NCI-H2196 treated with DMSO at 0.1 percent for 48 hours (cell line): Measurements from ENCODE around the gene FNBP1.
"Not testable (repeated sequence)": the region's sequence is repeated elsewhere in the genome, so short reads cannot be mapped to it uniquely, and the experiment has no call there.

ENCODE experiments used
- DNase-seq: peaks from one replicate; lab custom pipeline; 2025; ENCODE audit not compliant: unreplicated experiment; lab: John Stamatoyannopoulos, UW

Gene FNBP1

DNA sequence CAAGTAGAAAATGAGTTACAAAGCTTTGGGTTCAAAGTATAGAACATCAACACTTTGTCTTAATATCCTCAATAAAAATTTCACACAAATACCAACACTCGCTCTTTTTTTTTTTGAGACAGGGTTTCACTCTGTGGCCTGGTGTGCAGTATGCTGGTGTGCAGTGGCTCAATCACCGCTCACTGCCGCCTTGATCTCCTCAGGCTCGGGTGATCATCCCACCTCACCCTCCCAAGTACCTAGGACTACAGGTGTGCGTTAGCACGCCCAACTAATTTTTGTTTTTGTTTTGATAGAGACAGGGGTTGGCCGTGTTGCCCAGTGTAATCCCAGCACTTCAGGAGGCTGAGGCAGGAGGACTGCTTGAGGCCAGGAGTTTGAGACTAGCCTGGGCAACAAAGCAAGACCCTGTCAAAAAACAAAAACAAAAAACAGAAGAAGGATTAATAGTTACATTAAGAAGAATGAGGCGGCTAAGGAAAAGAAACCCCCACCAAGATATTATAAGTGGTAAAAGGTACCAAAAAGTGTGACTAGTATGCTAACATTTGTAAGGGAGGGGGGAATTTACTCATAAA is 20.3 kb downstream of the FNBP1 start:
- no peak for DNase-seq

DNA sequence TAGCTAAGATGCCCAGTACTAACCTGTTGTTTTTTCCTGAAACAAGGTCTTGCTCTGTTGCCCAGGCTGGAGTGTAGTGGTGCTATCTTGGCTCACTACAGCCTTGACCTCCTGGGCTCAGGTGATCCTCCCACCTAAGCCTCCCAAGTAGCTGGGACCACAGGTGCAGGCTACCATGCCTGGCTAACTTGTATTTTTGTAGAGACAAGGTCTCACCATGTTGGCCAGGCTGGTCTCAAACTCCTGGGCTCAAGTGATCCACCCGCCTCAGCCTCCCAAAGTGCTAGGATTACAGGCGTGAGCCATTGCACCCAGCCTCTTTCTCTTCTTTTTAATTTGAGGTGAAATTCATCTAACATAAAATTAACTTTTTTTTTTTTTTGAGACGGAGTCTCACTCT is 21.1 kb downstream of the FNBP1 start:
- not testable (repeated sequence) for DNase-seq

DNA sequence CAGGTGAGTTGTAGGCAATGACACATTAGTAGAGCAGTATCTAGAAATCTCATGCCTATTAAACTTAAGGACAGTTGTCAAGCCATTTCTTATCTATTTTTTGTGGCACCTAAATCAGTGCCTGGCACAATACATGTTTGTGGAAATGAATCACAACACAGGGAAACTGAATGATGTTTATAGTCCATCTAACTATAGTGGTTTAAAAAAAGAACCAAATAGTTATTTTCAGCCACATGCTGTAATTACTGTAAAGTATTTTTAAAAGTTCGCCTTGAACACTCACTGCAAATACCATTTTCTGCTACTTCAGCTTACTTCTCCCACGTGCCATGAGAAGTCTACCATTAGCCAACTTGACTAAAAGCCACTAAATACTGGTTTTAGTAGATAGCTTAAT is 21.9 kb downstream of the FNBP1 start:
- no peak for DNase-seq

DNA sequence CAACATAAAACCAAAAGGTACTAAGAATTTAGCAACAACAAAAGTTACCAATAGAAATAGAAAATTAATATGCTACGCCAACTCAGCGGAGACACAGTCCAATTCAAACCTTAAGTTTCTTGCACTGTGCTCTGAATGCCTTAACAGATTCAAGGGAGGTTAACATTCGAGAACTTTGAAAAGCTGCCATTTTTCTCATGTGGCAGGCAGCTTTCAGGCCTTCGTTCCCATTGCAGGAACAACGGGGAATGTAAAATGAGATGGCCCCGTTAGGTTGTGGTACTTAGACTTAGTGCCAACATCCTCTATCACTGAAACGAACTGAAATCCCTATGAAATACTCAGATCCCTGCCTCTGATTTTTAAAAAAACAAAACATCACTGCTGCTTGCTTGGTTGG is 22.4 kb downstream of the FNBP1 start:
- DNase-seq, result no peak

DNA sequence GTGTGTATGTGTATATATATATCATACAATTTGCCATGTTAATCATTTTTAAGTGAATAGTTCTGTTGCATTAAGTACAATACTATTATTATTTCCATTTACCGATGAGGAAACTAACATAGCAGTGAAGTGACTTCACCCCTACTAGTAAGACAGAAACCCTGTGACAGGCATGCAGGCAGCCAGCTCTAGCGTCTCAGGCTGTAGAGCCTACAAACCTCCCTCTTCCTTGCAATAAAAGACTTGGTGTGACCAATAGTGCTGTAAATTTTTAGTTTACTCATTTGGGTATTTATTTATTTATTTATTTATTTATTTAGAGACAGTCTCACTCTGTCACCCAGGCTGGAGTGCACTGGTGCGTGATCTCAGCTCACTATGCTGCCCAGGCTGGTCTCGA is 24.7 kb downstream of the FNBP1 start:
- no peak for DNase-seq

DNA sequence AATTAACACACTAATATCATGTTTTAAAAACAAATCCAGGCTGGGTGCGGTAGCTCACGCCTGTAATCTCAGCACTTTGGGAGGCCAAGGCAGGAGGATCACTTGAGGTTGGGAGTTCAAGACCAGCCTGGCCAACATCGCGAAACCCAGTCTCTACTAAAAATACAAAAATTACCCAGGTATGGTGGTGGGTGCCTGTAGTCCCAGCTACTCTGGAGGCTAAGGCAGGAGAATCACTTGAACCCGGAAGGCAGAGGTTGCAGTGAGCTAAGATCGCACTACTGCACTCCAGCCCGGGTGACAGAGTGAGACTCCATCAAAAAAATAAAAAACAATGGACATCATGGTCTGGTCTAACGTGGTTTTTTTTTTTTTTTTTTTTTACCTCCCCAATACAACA is 25.5 kb downstream of the FNBP1 start:
- DNase-seq, result not testable (repeated sequence)

DNA sequence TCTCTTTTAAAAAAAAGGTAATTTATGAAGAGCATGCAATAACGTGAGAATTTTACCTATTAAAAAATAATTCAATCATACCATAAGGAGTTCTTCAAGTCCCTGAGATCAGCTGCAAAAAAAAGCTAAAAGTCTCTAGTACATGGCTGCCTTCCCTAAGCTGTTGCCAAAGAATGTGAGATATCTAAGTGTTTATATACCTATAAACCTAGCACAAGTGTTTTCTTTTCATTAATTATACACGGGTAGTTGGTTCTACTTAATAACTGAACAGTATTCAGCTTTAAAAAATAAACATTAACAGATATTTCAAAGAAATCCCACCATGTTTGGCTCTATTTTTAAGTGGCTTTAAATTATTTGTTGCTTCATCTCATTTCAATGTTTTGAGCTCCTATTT is 25.9 kb downstream of the FNBP1 start:
- no peak for DNase-seq

DNA sequence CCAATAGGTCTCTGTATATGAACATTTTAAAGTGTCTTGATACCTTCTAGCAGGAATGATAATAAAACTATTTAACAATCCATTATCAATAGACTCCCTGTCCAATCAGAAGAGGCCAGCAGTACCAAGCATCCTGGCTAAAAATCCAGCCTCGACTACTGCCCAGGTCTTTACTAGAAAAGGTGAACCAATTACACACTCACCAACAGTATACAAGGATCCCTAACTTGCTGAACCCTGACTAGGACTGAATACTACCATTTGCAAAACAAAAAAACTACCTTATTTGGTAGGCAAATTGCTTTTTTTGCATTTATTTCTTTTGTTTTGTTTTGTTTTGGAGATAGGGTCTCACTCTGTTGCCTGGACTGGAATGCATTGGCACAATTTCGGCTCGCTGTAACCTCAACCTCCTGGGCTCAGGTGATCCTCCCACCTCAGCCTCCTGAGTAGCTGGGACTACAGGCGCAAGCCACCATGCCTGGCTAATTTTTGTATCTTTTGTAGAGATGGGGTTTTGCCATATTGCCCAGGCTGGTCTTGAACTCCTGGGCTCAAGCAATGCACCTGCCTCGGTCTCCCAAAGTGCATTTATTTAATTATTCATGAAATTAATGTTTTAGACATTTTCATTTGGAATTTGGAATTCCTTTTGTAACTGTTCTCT is 27.5 kb downstream of the FNBP1 start:
- DNase-seq, result no peak

DNA sequence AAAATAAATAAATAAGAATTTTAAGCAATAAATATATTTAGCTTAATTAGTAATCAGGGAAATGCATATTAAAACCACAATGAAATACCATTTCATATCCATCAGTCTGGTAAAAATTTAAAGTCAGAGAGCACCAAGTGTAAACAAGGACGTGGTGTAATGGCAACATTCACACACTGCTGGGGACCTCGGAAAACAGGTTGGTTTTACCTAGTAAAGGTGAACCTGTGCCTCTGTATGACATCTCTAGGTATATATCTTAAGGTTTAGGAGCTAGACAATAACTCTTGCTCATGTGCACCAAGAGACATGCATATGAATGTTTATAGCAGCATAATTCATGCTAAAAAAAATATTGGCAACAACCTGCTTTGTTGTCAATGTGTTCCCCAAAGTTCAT is 29.7 kb downstream of the FNBP1 start:
- DNase-seq, result no peak

DNA sequence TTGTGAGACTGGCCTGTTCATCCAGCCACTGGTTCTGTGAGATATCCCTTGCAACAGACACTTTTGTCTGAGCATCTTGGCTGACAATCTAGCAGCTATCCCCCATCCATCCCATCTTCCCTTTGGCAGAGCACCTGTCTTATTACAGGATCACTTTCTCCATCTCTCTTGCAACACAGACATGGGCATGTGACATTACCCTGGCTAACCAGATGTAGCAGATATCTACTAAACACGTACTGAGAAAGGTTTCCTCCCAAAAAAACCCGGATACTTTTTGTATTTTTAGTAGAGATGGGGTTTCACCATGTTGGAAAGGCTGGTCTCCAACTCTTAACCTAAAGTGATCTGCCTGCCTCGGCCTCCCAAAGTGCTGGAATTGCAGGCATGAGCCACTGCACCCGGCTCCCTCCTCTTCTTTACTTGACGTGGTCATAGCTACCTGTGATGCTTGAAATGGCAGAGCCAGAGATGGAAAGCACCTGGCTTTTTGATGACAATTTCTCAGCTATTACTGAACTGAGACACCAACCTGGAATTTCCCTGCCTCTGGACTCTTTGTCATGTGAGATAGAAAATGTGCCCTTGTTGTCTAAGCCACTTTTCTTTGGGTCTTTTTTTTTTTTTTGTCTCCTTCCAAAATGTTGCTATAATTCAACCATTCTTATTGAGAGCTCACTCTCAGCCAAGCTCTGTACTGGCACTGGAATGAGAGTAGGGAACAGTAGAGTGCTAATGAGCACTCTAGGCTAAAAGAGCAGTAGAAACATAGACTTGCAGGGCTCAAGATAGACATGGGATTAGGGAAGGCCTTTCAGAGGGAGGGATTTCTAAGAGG is 32.6 kb downstream of the FNBP1 start:
- DNase-seq, result no peak

DNA sequence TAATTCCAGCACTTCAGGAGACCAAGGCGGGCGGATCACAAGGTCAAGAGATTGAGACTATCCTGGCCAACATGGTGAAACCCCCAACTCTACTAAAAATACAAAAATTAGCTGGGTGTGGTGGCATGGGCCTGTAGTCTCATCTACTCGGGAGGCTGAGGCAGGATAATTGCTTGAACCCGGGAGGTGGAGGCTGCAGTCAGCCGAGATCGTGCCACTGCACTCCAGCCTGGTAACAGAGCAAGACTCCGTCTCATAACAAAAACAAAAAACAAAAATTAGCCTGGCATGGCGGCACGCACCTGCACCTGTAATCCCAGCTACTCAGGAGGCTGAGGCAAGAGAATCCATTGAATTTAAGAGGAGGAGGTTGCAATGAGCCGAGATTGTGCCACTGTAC is 33.4 kb downstream of the FNBP1 start:
- DNase-seq, result not testable (repeated sequence)

DNA sequence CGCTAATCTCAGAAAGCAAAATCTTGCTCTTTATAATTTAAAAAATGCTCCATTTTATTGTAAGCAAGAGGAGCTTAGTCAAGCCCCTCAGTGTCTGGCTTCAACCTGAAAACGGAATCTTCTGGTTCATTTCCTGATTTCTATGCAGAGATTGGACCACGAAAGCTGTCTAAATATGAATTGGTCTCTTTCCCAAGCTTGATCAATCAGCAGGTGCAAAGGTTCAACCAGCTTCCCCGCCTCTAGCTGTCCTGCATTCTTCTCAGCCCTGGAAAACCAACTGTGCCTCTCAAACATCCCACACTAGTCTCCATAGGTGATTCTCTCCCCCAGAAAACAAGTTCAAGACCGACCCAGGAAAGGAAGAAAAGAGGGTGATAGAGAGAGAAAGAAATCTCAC is 34.5 kb downstream of the FNBP1 start:
- no peak for DNase-seq

DNA sequence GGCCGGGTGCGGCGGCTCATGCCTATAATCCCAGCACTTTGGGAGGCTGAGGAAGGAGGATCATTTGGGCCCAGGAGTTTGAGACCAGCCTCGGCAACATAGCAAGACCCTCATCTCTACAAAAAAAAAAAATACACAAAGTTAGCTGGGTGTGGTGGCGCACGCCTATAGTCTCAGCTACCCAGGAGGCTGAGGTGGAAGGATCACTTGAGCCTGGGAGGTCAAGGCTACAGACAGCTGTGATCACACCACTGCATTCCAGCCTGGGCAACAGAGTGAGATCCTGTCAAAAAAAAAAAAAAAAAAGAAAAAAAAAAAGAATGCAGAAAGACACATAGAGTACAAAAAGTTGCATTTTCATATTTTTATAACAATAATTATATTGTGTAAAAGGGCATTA is 36.0 kb downstream of the FNBP1 start:
- not testable (repeated sequence) for DNase-seq

DNA sequence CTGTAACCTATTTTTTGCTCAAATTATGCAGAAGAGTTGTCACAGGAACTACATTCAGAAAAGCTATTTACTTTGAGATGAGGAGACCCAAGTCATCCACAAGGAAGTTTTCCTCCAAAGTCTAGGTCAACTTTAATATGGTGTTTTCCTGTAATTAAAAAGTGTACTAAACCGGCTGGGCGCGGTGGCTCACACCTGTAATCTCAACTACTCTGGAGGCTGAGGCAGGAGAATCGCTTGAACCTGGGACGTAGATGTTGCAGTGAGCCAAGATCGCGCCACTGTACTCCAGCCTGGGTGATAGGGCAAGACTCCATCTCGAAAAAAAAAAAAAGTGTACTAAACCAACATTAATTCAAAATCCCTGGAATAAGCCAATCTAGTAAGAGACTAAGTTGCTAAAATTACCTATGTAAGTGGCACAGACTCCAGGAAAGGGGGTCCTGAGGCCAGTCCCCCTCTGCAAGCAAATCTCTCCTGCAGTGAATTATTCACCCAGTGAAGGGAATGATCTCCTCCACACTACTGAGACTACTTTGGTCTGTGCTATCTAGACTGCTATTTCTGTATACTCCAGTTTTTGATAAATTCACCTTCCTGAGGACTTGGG is 38.9 kb downstream of the FNBP1 start:
- no peak for DNase-seq

DNA sequence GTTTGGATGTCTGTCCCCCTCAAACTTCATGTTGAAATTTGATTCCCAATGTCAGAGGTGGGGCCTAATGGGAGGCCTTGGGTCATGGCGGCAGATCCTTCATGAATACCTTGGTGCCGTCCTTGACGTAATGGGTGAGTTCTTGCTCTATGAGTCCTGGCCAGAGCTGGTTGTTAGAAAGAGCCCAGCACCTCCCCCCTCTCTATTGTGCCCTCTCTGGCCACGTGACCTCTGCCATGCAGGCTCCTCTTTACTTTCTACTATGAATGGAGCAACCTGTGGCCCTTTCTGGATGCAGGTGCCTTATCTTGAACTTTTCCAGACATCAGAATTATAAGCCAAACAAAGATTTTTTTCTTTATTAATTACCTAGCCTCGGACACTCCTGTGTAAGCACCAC is 40.7 kb downstream of the FNBP1 start:
- DNase-seq, result no peak

DNA sequence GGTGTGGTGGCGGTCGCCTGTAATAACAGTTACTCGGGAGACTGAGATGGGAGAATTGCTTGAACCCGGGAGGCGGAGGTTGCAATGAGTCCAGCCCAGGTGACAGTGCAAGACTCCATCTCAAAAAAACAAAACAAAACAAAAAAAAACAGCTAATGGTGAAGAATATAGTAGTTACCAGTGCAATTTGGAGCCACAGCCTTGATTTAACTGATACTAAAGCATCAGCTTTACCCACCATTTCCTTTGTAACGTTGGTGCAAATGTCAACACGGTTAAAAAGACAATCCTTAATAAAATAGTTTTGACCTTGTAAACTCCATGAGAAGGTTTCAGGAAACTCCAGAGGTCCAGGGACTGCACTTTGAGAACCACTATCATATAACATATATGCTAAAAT is 41.8 kb downstream of the FNBP1 start:
- no peak for DNase-seq

DNA sequence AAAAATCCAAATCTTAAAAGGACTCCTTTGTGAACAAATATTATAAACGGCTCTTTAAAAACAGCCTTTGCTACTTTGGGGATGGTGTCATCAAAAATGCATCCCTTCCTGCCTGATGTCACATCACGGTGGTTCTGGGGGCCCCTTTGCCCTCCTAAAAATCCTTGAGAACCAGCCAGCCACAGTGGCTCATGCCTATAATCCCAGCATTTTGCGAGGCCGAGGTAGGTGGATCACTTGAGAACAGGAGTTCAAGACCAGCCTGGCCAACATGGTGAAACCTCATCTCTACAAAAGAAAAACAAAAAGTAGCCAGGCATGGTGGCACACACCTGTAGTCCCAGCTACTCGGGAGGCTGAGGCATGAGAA is 43.9 kb downstream of the FNBP1 start:
- no peak for DNase-seq

DNA sequence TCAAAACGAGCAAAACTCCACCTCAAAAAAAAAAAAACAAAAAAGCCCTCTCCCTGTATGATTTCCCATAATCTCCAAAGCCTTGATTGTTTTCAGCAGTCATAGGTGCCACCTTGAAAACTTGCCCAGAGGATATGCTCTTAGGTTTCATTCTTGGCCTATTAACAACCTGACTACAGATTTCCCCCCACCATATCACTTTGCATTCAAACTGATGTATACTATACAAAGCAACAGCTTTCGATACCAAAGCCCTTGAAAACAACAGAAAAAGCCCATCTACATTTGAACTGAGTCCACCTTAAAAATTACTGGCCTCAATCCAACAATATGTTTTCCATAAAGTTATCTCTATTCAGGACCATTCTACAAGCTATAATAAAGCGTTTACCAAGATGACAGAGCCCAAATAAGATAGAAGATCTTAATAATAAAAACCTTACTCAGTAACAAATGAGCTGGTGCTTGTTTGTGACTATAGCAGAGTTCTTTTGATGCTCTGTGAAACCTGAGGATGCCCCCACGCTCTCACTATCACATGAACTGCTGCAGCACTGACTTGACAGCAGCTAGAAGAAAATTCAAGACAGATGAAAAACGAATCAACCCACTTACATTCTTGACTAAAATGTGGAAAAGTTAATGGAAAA is 44.4 kb downstream of the FNBP1 start:
- no peak for DNase-seq

DNA sequence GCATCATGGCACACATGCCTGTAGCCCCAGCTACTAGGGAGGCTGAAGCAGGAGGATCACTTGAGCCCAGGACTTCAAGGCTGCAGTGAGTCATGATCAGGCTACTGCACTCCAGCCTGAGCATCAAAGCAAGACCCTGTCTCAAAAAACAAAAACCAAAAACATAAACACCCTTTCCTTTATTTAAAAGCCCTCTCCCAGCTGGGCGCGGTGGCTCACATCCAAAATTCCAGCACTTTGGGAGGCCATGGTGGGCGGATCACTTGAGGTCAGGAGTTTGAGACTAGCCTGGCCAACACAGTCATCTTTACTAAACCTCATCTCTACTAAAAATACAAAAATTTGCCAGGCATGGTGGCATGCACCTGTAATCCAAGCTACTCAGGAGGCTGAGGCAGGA is 45.3 kb downstream of the FNBP1 start:
- DNase-seq, result not testable (repeated sequence)

DNA sequence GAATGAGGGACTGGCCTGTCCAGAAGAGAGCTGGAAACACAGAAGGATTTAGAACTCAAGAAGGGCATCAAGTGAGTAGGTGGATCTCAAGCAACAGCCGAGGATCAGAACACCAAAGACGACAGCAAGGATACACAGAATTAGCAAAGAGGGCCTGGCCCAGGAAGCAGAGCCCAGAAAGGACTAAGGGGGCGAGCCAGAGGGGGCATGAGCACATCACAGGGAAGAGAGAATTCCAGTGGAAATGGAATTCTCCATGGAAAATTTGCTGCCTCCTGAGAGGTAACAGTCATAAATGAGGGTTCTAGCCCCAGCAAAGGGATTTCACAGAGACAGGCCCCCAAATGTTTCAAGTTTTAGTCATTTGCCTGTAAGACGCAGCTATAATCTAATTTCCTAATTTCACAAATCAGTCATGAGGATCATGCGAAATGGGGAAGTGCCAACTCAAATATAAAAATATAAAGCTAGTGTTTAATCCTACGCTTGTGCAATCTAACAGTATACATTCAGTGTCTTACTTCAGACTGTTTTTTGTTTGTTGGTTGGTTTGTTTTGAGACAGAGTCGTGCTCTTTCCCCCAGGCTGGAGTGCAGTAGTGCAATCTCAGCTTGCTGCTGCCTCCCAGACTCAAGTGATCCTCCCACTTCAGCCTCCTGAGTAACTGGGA is 46.7 kb downstream of the FNBP1 start:
- no peak for DNase-seq
